Adrenal gland (tissue), 12 donors: ENCODE data around the gene CHL1. TPM values are rescaled to one million over a fixed set of nuclear protein-coding genes. Genes with fewer than 3 reads are reported as not detected.

ENCODE experiments used
- DNase-seq, 7 donors: peaks; one replicate each; pipeline ENCODE4 v3.0.0-alpha.2; 2019 to 2020
- H3K27ac ChIP-seq, 5 donors: fragments of 200-600 bp; sonication (generic) in 4 of 5; 1 replicate in 3 of 5; 2 replicates in 2 of 5; pipeline versions ENCODE4 v1.5.1 to v1.8.0; 2016 to 2020; ENCODE audit warnings: mild to moderate bottlenecking in 1 of 5
- H3K27me3 ChIP-seq: fragments of 200-600 bp; 2 replicates; pipeline ENCODE4 v1.8.0; 2021
- H3K36me3 ChIP-seq, 2 donors: fragments of 200-600 bp; replicated peaks in 1 of 2; 1 replicate in 1 of 2; 2 replicates in 1 of 2; pipeline versions ENCODE4 v1.5.1 to v1.8.0; 2018 to 2022
- H3K4me1 ChIP-seq, 2 donors: fragments of 200-600 bp; replicated peaks in 1 of 2; 1 replicate in 1 of 2; 2 replicates in 1 of 2; pipeline versions ENCODE4 v1.5.1 to v1.8.0; 2018 to 2021
- H3K4me3 ChIP-seq, 4 donors: fragments of 200-600 bp; sonication (generic) in 3 of 4; one replicate each; pipeline ENCODE4 v1.5.1; 2016 to 2018
- H3K9me3 ChIP-seq, 3 donors: fragments of 200-600 bp; sonication (generic) in 1 of 3; replicated peaks in 1 of 3; 1 replicate in 2 of 3; 2 replicates in 1 of 3; pipeline versions ENCODE4 v1.5.1 to v1.8.0; 2016 to 2021
- CTCF ChIP-seq, 6 experiments: fragments of 450-650 bp in 4 of 6; fragments of 200-600 bp in 2 of 6; sonication (generic) in 1 of 6; IDR thresholded peaks; 1 replicate in 5 of 6; 2 replicates in 1 of 6; pipeline versions ENCODE4 v1.5.1 to v1.8.0; 2016 to 2021; ENCODE audit warnings: antibody characterized with exemption in 6 of 6, mild to moderate bottlenecking in 2 of 6, moderate library complexity in 1 of 6
- POLR2A ChIP-seq, 2 donors: fragments of 450-650 bp; IDR thresholded peaks; one replicate each; pipeline ENCODE4 v1.6.1; 2017; ENCODE audit warnings: antibody characterized with exemption in 2 of 2, mild to moderate bottlenecking in 2 of 2, moderate library complexity in 1 of 2
- WGBS, 4 donors: extraction: QIAGEN DNeasy Blood & Tissue Kit in 2 of 4; methylation state at CpG; one replicate each; pipeline versions ENCODE4 v1.1.5 to v1.1.7; 2013 to 2017; 5-methylcytosine and 5-hydroxymethylcytosine counted together
- intact Hi-C, 2 donors: fragments of 100-400 bp; cut with DNase I; formaldehyde crosslinking; loops; one replicate each; pipeline versions ENCODE4 v1.14.1 to v1.15.0; 2022 to 2023
- polyA plus RNA-seq, 3 donors: library from polyadenylated mRNA; stranded (reverse); fragments of 200-250 nt in 2 of 3; fragments of 350-450 nt in 1 of 3; fragmentation: Illumina TruSeq in 1 of 3; extraction: RNeasy Lipid Tissue Mini Kit (QIAGEN cat#74804) in 1 of 3; gene quantifications; one replicate each; pipeline ENCODE4 v1.2.3, GENCODE V29; 2013 to 2014
- total RNA-seq, 9 donors: library from RNA; depleted of rRNA in 4 of 9; stranded (reverse); fragments of >200 nt in 4 of 9; fragments of 120-200 nt in 1 of 9; fragmentation: NEBNext Ultra II Directional in 1 of 9; extraction: Animal tissue kit (Norgen Biotek cat#: 25700) in 1 of 9; gene quantifications; one replicate each; pipeline versions ENCODE4 v1.1.0 to v1.2.4, GENCODE V29; 2013 to 2023
- donor health status: healthy with polysubstance abuse.
- donor health status: Bipolar disorder and iron deficiency.
- donor health status: DM: yes; HTN: yes; CAD: no.
- donor health status: DM: no; HTN: no; CAD: no.
- donor health status: DM: no; HTN: no; CAD: no.
- donor health status: DM: yes; HTN: yes; CAD: no.

Gene CHL1
- total and polyA plus RNA-seq, 12 donors: 0.80 to 28.3 (median 7.7) TPM

DNA sequence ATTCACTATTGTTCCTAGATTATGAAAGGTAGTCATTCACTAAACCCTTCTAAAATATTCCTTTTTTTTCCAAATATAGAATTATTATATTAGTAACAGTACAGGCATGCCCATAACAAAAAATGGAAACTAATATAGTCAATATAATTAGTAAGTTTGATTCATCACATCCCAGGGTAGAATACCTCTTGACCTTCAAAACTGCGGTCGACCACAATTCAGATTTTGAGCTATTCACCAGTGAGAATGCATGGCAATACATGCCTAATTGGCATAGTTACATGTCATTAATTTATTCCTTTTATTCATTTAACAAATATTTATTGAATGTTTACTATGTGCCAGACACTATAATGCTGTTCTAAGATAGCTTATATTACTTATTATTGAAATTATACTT, 98.0 kb downstream of the CHL1 start:
- WGBS, 4 donors: 80 to 85% (median 82%) methylated on average over 2 of the region's 2 CpGs
- Histone ChIP-seq H3K27ac (no peak overlapping the region), H3K9me3 (no peaks in the 10 kb centered on the region), H3K36me3 (no peaks in the 10 kb centered on the region), H3K27me3 (no peaks in the 10 kb centered on the region), H3K4me3 (no peak overlapping the region), H3K4me1 (no peaks in the 10 kb centered on the region)
- TF ChIP-seq POLR2A (IDR thresholded peaks at IDR 0.05): no peak
- DNase-seq: no peak
- intact Hi-C loops: no loop called here

- intact Hi-C loops: no loop called here
- H3K9me3 ChIP-seq: no peaks in the 10 kb centered on the region
- H3K4me3 ChIP-seq: no peak overlapping the region
- no peaks in the 10 kb centered on the region for H3K4me1 ChIP-seq
- DNase-seq: no peak
- H3K36me3 ChIP-seq: no peaks in the 10 kb centered on the region
- no peak overlapping the region for H3K27ac ChIP-seq
- WGBS, 4 donors: 38 to 53% (median 47%) methylated on average over 3 of the region's 3 CpGs
- TF ChIP-seq POLR2A (IDR thresholded peaks at IDR 0.05): no peak
- no peaks in the 10 kb centered on the region for H3K27me3 ChIP-seq
These were observed 98.6 kb downstream of the CHL1 start for GRCh38 chr3:295166-295565.

- DNase-seq: no peak
- TF ChIP-seq POLR2A (IDR thresholded peaks at IDR 0.05) (no peak), CTCF (IDR thresholded peaks at IDR 0.05) (no peak)
- Histone ChIP-seq H3K36me3 (no peaks in the 10 kb centered on the region), H3K9me3 (no peaks in the 10 kb centered on the region), H3K4me1 (no peaks in the 10 kb centered on the region), H3K4me3 (no peak overlapping the region), H3K27me3 (no peaks in the 10 kb centered on the region), H3K27ac (no peak overlapping the region)
- WGBS, 4 donors: 51 to 59% (median 55%) methylated on average over 3 of the region's 3 CpGs
- intact Hi-C loops: no loop called here
These were observed 101.0 kb downstream of the CHL1 start for GRCh38 chr3:297585-297984.

- Histone ChIP-seq H3K27me3 (no peaks in the 10 kb centered on the region), H3K4me3 (no peak overlapping the region), H3K9me3 (no peaks in the 10 kb centered on the region), H3K27ac (no peak overlapping the region), H3K4me1 (no peaks in the 10 kb centered on the region), H3K36me3 (no peaks in the 10 kb centered on the region)
- 43 to 52% (median 50%) methylated on average over 5 of the region's 5 CpGs for WGBS, 4 donors
- TF ChIP-seq CTCF (IDR thresholded peaks at IDR 0.05) (no peak), POLR2A (IDR thresholded peaks at IDR 0.05) (no peak)
- no peak for DNase-seq
- intact Hi-C loops: no loop called here
These were observed 103.2 kb downstream of the CHL1 start for GRCh38 chr3:299590-300301.

DNA sequence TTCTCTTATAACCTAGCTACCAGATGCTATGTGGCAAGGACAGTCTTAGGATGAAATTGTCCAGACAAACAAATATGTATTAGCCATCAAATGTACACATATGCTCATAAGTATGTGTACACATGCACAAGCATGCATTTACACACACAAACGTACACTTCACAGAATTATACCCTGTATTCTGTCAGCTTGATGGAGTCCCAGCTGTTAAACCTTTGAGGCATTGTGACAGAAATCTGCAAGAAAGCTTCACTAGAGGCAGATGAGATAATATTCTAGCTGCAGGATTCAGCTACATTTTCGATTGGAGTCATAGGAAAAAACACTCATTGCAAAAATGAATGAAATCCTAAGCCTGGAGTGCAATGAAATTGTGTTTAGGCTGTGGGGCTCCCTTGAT, 110.6 kb downstream of the CHL1 start:
- Histone ChIP-seq H3K27me3 (no peaks in the 10 kb centered on the region), H3K9me3 (no peaks in the 10 kb centered on the region), H3K4me3 (no peak overlapping the region), H3K27ac (no peak overlapping the region), H3K36me3 (no peaks in the 10 kb centered on the region), H3K4me1 (no peaks in the 10 kb centered on the region)
- TF ChIP-seq POLR2A (IDR thresholded peaks at IDR 0.05) (no peak), CTCF (IDR thresholded peaks at IDR 0.05) (no peak)
- 31 to 60% (median 46%) methylated on average over 2 of the region's 2 CpGs for WGBS, 4 donors
- DNase-seq: no peak
- intact Hi-C loops: no loop called here
